Activated naive CD4-positive, alpha-beta T cell treated with Interleukin-2 at 50 U/mL for 16 hours (primary cell): Measurements from ENCODE around the gene LAMB1.
"Not testable (repeated sequence)": the region's sequence is repeated elsewhere in the genome, so short reads cannot be mapped to it uniquely, and the experiment has no call there.

ENCODE experiments used
- DNase-seq: peaks from one replicate; pipeline ENCODE4 v3.0.0-alpha.2; 2020

The LAMB1 gene

GRCh38 chr7:107969856-107970255, 33.1 kb downstream of the LAMB1 start:
- no peak for DNase-seq

GRCh38 chr7:107968449-107968848, 34.5 kb downstream of the LAMB1 start:
- no peak for DNase-seq

- no peak for DNase-seq
Observed at GRCh38 chr7:107967420-107967819, 35.5 kb downstream of the LAMB1 start.

GRCh38 chr7:107966711-107967110, 36.2 kb downstream of the LAMB1 start:
- no peak for DNase-seq

GRCh38 chr7:107964510-107964909, 38.5 kb downstream of the LAMB1 start:
- no peak for DNase-seq

GRCh38 chr7:107962817-107963216, 40.1 kb downstream of the LAMB1 start:
- DNase-seq = no peak

- DNase-seq = no peak
Observed at GRCh38 chr7:107961405-107961804, 41.6 kb downstream of the LAMB1 start.

- no peak for DNase-seq
Observed at GRCh38 chr7:107960272-107960671, 42.7 kb downstream of the LAMB1 start.

GRCh38 chr7:107959527-107959898, 43.4 kb downstream of the LAMB1 start:
- no peak for DNase-seq

GRCh38 chr7:107958764-107959526, 44.0 kb downstream of the LAMB1 start:
- DNase-seq = no peak

GRCh38 chr7:107957436-107957835, 45.5 kb downstream of the LAMB1 start:
- no peak for DNase-seq

GRCh38 chr7:107956950-107957349, 46.0 kb downstream of the LAMB1 start:
- not testable (repeated sequence) for DNase-seq

- no peak for DNase-seq
Observed at GRCh38 chr7:107955394-107955793, 47.6 kb downstream of the LAMB1 start.

- no peak for DNase-seq
Observed at GRCh38 chr7:107953924-107954303, 49.0 kb downstream of the LAMB1 start.

- DNase-seq = no peak
Observed at GRCh38 chr7:107953265-107953923, 49.6 kb downstream of the LAMB1 start.

- no peak for DNase-seq
Observed at GRCh38 chr7:107951896-107952295, 51.1 kb downstream of the LAMB1 start.

- no peak for DNase-seq
Observed at GRCh38 chr7:107951172-107951787, 51.7 kb downstream of the LAMB1 start.

GRCh38 chr7:107949443-107949935, 53.5 kb downstream of the LAMB1 start:
- DNase-seq = no peak

- no peak for DNase-seq
Observed at GRCh38 chr7:107948645-107949442, 54.1 kb downstream of the LAMB1 start.

- DNase-seq = no peak
Observed at GRCh38 chr7:107946881-107947280, 56.1 kb downstream of the LAMB1 start.

- DNase-seq = no peak
Observed at GRCh38 chr7:107946451-107946850, 56.5 kb downstream of the LAMB1 start.

- no peak for DNase-seq
Observed at GRCh38 chr7:107945332-107945731, 57.6 kb downstream of the LAMB1 start.
